CD4-positive, alpha-beta T cell treated with Interleukin-6 at 100 ng/mL for 8 hours (primary cell): ENCODE results near the gene DPYSL5.
"Not testable (repeated sequence)": the region's sequence is repeated elsewhere in the genome, so short reads cannot be mapped to it uniquely, and the experiment has no call there.

Experiments
- DNase-seq: peaks from one replicate; pipeline ENCODE4 v3.0.0-alpha.2; 2020; ENCODE audit warnings: mixed read lengths, low spot score

The DPYSL5 gene

DNA sequence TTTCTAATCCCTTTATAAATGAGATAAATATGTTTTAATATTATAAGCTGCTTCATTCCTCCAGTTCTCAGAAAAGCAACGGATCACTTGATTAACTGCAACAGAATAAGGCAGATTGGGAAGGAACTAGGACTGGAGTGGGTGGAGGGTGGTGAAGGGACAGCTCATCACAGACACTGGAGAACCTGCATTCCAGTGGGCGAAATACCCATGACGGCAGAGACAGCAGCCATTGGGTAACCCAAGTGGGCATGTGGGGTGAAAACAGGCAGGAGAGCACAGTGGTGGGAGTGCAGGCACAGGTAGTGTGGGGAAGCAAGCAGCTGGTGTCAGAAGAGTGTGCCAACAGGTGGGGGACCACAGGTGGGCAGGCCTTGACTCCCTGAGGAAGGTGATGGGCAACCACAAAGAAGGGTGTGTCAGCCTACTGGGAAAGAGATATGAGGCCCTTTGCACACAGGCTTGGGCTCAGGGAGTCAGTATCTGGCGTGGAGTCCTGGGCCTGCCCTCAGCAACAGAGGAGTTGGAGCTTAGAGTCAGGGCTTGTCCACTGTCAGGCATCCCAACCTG lies 27.2 kb downstream of the DPYSL5 start:
- DNase-seq, result no peak

DNA sequence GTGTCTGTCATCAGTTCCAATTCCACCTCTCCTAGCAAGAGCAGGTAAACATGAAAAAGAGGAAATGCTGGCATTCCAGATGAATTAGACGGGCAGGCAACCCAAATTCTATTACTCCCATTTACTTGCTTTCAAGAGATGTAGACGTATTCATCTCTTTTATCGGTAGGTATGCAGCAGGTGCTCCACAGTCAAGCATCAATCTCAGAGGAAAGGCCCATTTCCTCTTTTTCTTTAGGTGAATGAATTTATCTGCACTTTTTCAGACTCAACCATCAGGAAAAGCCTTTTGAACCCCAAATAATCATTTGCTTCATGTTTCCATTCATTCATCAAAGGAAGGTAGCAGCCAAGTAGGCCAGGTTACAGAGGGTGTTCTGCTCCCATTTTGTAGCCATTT lies 27.9 kb downstream of the DPYSL5 start:
- no peak for DNase-seq

DNA sequence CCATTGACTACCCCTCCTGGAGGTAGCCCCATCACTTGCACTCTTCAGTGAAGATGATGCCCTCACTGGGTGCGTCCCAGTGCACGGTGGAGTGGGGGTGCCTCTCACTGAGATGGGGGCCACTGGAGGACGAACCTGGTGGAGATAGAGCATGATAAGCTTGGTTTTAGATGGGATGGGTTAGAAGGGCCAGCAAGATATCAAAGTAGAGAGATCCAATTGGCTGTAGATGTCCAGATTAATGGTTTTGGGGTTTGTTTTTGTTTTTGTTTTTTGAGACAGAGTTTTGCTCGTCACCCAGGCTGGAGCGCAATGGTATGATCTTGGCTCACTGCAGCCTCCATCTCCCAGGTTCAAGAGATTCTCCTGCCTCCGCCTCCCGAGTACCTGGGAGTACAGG lies 28.3 kb downstream of the DPYSL5 start:
- DNase-seq, result no peak

GRCh38 chr2:26877276-26877675 lies 29.3 kb downstream of the DPYSL5 start:
- no peak for DNase-seq

DNA sequence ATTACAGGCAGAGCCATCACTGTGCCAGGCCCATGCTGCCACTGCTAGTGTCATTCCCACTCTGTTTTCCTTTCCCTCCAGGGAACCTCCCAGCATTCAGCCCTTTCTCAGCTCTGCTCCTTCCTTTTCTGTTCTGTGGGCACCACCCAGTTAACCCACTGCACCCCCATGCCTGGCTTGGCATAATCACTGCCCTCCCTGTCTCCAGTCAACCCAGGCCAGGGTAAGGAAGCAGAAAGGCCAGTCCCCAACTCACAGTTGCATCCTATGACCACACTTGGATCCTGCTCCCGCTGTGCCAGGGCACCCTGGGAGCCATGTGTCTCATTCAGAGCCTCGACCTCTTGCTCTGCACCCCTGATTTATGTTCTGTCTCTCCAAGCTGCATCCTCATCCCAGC lies 32.2 kb downstream of the DPYSL5 start:
- DNase-seq, result no peak

GRCh38 chr2:26880910-26881435 lies 33.0 kb downstream of the DPYSL5 start:
- DNase-seq, result no peak

DNA sequence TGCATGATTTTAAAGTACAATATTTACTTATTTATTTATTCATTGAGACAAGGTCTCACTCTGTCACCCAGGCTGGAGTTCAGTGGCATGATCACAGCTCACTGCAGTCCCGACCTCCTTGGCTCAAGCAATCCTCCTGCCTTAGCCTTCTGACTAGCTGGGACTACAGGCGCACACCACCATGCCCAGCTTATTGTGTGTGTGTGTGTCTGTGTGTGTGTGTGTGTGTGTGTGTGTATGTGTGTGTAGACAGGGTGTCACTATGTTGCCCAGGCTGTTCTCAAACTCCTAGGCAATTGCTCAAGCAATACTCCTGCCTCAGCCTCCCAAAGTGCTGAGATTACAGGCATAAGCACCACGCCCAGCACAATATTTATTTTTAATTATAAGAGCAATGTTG lies 34.3 kb downstream of the DPYSL5 start:
- not testable (repeated sequence) for DNase-seq

- no peak for DNase-seq
These were observed 36.0 kb downstream of the DPYSL5 start for GRCh38 chr2:26883956-26884355.

DNA sequence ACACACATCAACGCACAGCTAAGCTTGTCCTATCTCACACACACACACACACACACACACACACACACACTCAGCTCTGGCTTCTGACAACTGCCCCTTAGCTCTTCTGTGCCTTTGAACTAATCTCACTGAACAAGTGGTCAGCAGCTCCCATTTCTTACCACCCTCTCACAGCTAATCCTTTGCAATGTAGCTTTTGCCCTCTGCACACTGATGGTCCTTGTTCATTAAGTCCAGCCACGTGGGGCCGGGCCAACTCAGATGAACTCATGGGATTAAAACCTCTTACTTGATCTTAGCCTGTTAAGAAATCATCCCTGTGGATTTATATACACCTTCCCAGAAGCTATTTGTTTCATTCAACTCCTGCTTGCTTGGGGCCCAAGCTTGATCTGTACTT lies 36.6 kb downstream of the DPYSL5 start:
- no peak for DNase-seq

GRCh38 chr2:26885651-26886329 lies 37.9 kb downstream of the DPYSL5 start:
- no peak for DNase-seq

- DNase-seq, result no peak
These were observed 38.8 kb downstream of the DPYSL5 start for GRCh38 chr2:26886736-26887135.

GRCh38 chr2:26887151-26887550 lies 39.2 kb downstream of the DPYSL5 start:
- DNase-seq, result no peak

GRCh38 chr2:26889796-26890195 lies 41.9 kb downstream of the DPYSL5 start:
- DNase-seq, result no peak

- no peak for DNase-seq
These were observed 42.5 kb downstream of the DPYSL5 start for GRCh38 chr2:26890341-26891000.

DNA sequence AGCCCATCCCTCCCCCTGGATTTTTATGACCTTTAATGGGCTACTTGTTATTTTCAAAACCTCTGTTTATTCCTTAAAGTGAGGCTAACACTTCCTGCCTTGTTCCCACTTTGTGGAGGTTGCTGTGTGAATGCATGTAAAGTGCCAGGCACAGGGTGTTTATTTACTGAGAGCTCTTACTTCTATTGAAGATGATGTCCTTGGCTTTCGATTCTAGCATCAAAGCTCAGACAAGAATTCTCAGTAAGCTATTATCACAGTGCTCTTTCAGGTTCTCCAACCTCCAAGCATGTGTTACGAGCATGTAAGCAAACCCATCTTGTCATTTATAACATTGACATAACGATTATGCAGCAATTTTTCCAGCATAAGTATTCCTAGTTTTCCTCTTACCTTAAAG lies 44.2 kb downstream of the DPYSL5 start:
- DNase-seq, result no peak

- no peak for DNase-seq
These were observed 45.1 kb downstream of the DPYSL5 start for GRCh38 chr2:26892922-26893524.

DNA sequence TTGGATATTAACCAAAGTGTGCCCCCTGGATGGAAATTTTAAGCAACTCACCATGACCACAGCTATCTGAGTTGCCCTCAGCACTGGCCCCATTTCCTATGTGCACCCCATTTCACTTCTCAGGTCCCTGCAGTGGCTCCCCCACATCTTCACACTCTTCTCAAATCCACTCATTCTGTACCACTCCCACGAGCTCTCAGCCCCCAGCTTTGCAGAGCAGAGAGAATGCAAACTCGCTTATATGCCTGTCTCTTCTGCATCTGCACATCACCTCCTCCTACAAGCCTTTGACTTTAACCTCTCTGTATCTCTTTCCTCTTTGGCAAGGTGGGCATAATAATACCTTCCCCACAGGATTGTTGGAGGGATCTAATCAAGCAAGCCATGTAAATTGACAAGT lies 46.2 kb downstream of the DPYSL5 start:
- DNase-seq, result no peak

DNA sequence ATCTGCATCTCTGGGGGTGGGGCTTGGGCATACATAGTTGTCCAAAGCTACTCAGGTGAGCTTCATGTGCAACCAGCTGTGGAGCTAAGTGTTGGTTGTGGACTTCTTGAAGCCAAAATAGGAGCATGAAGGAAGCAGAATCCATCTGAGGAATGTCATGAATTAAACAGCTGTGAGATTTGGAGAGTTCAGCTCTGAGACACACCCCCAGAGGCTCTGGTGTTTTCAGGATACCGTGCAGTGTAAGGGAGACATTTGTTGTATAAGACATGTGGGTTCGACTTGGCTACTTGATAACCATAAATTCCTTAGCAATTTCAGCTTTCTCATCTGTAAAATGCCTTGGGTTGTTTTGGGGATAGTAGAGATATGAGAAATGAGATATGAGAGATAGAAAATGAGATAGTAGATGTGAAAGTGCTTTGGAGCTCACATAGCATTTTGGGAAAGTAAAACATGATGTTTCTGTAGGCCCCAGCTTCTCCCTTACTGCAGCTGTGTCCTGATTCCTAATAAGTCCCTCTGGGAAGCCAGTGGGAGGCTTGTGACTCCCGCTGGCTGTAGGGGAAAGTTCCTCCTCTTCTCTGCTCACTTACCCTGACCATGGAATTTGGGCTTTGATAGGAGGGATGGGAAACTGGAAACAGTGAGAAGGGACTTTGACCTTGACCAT lies 50.0 kb downstream of the DPYSL5 start:
- no peak for DNase-seq

DNA sequence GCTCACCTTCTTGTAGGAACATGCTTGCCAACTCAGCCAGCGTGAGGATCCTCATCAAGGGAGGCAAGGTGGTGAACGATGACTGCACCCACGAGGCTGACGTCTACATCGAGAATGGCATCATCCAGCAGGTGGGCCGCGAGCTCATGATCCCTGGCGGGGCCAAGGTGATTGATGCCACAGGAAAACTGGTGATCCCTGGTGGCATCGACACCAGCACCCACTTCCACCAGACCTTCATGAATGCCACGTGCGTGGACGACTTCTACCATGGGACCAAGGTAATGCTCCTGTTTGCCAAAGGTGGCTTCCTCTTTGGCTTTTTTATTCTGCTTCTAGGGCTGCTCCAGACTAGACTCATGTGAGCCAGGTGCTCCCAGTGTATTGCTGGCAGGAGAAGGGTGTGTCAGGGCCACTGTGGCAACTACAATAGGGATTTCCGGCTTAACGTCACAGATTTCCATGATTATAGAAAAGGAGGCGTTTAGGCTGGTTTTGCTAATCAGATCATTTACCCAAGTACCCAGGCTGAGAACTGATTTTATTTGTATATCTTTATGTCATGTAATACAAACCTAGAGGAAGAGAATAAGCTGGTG lies 50.6 kb downstream of the DPYSL5 start:
- DNase-seq, result no peak

GRCh38 chr2:26899500-26900164 lies 51.7 kb downstream of the DPYSL5 start:
- no peak for DNase-seq

- DNase-seq, result no peak
These were observed 52.9 kb downstream of the DPYSL5 start for GRCh38 chr2:26900831-26901321.
